SK-N-SH treated with all-trans-retinoic acid at 6 μM for 48 hours (cell line): ENCODE results near the gene SPATA1.

ENCODE experiments used
- ATAC-seq: fragments of 200-7000 bp; cut with Tn5 transposase; 3 replicates; pipeline ENCODE4 v1.9.1; 2020; ENCODE audit warnings: mild to moderate bottlenecking, moderate library complexity
- ARNTL ChIP-seq: fragments of 450-650 bp; formaldehyde crosslinking; IDR thresholded peaks from 2 replicates; pipeline ENCODE4 v1.5.0; 2020; ENCODE audit warnings: low read depth, mild to moderate bottlenecking, moderate library complexity, borderline replicate concordance
- CSDC2 ChIP-seq: fragments of 250-450 bp; sonication (Bioruptor Pico); IDR thresholded peaks from 2 replicates; pipeline ENCODE4 v1.5.0; 2020; ENCODE audit warnings: mild to moderate bottlenecking, moderate library complexity
- CSRNP3 ChIP-seq: fragments of 250-450 bp; sonication (Bioruptor Pico); IDR thresholded peaks from 2 replicates; pipeline ENCODE4 v1.5.1; 2021; ENCODE audit warnings: mild to moderate bottlenecking, moderate library complexity
- ISL1 ChIP-seq: fragments of 250-450 bp; sonication (Bioruptor Pico); IDR thresholded peaks from 2 replicates; pipeline ENCODE4 v2.1.2; 2022; ENCODE audit warnings: mild to moderate bottlenecking, moderate library complexity
- OSR1 ChIP-seq: fragments of 250-450 bp; sonication (Bioruptor Pico); IDR thresholded peaks from 2 replicates; pipeline ENCODE4 v1.8.0; 2022; ENCODE audit warnings: moderate library complexity, mild to moderate bottlenecking, inconsistent platforms
- PATZ1 ChIP-seq: fragments of 250-450 bp; sonication (Bioruptor Pico); IDR thresholded peaks from 2 replicates; pipeline ENCODE4 v1.8.0; 2020; ENCODE audit warnings: mild to moderate bottlenecking, moderate library complexity, borderline replicate concordance
- POU6F1 ChIP-seq: fragments of 250-450 bp; sonication (Bioruptor Pico); IDR thresholded peaks from 2 replicates; pipeline ENCODE4 v1.8.0; 2021; ENCODE audit warnings: low read depth, mild to moderate bottlenecking, moderate library complexity, borderline replicate concordance
- RARB ChIP-seq: fragments of 250-450 bp; sonication (Bioruptor Pico); IDR thresholded peaks from 2 replicates; pipeline ENCODE4 v1.8.0; 2021; ENCODE audit warnings: mild to moderate bottlenecking, moderate library complexity
- SNAI2 ChIP-seq: fragments of 250-450 bp; sonication (Bioruptor Pico); IDR thresholded peaks from 2 replicates; pipeline ENCODE4 v1.5.0; 2020; ENCODE audit warnings: mild to moderate bottlenecking, moderate library complexity
- TSHZ2 ChIP-seq: fragments of 250-450 bp; sonication (Bioruptor Pico); IDR thresholded peaks from 2 replicates; pipeline ENCODE4 v1.5.0; 2020; ENCODE audit warnings: mild to moderate bottlenecking, moderate library complexity
- ZFP3 ChIP-seq: fragments of 250-450 bp; sonication (Bioruptor Pico); IDR thresholded peaks from 2 replicates; pipeline ENCODE4 v1.5.0; 2020; ENCODE audit warnings: mild to moderate bottlenecking, moderate library complexity

Gene SPATA1

GRCh38 chr1:84613026-84613425 lies 106.8 kb downstream of the SPATA1 start (continued):
- TF ChIP-seq POU6F1 (CRISPR knock-in tag), result no peak
- no peak for TF ChIP-seq ISL1 (CRISPR knock-in tag)
- TF ChIP-seq CSDC2, result no peak
- TF ChIP-seq PATZ1 (CRISPR knock-in tag), result no peak

GRCh38 chr1:84613887-84614286 lies 107.7 kb downstream of the SPATA1 start:
- no peak for ATAC-seq
- TF ChIP-seq ZFP3 (CRISPR knock-in tag) (no peak), ISL1 (CRISPR knock-in tag) (no peak), CSRNP3 (no peak), RARB (CRISPR knock-in tag) (no peak), ARNTL (no peak), OSR1 (CRISPR knock-in tag) (no peak), TSHZ2 (no peak), SNAI2 (CRISPR knock-in tag) (no peak), POU6F1 (CRISPR knock-in tag) (no peak)

GRCh38 chr1:84615790-84616189 lies 109.6 kb downstream of the SPATA1 start:
- no peak for ATAC-seq
- no peak for TF ChIP-seq PATZ1 (CRISPR knock-in tag)
